Left ventricle myocardium inferior (tissue), 1 donor: ENCODE measurements around the gene DENND1A. TPM values are rescaled to one million over a fixed set of nuclear protein-coding genes. Genes with fewer than 3 reads are reported as not detected.

Experiments
- DNase-seq: peaks from one replicate; pipeline ENCODE4 v3.0.0-alpha.2; 2020
- H3K27ac ChIP-seq: fragments of 200-600 bp; replicated peaks from 2 replicates; pipeline ENCODE4 v1.8.0; 2021
- H3K27me3 ChIP-seq: fragments of 200-600 bp; 2 replicates; pipeline ENCODE4 v1.8.0; 2021; ENCODE audit warnings: low read depth
- H3K36me3 ChIP-seq: fragments of 200-600 bp; 2 replicates; pipeline ENCODE4 v1.8.0; 2021
- H3K4me1 ChIP-seq: fragments of 200-600 bp; 2 replicates; pipeline ENCODE4 v1.8.0; 2021
- H3K4me3 ChIP-seq: fragments of 200-600 bp; 2 replicates; pipeline ENCODE4 v1.8.0; 2021; ENCODE audit warnings: mild to moderate bottlenecking, moderate library complexity
- H3K9me3 ChIP-seq: fragments of 200-600 bp; replicated peaks from 2 replicates; pipeline ENCODE4 v1.8.0; 2021
- CTCF ChIP-seq: fragments of 200-600 bp; IDR thresholded peaks from 2 replicates; pipeline ENCODE4 v1.8.0; 2021; ENCODE audit warnings: antibody characterized with exemption, mild to moderate bottlenecking, borderline replicate concordance
- intact Hi-C: fragments of 100-400 bp; cut with micrococcal nuclease; formaldehyde crosslinking; loops from one replicate; pipeline ENCODE4 v1.11.0; 2022
- total RNA-seq: library from RNA; stranded (reverse); fragmentation: NEBNext Ultra II Directional; extraction: Animal tissue kit (Norgen Biotek cat#: 25700); gene quantifications from one replicate; pipeline ENCODE4 v1.2.1, GENCODE V29; 2021
- donor health status: DM: no; HTN: yes; CAD: no; lungs with severe emphysema.

DENND1A gene
- total RNA-seq, 1 donor from 2014 or later, result 12.2 TPM

DNA sequence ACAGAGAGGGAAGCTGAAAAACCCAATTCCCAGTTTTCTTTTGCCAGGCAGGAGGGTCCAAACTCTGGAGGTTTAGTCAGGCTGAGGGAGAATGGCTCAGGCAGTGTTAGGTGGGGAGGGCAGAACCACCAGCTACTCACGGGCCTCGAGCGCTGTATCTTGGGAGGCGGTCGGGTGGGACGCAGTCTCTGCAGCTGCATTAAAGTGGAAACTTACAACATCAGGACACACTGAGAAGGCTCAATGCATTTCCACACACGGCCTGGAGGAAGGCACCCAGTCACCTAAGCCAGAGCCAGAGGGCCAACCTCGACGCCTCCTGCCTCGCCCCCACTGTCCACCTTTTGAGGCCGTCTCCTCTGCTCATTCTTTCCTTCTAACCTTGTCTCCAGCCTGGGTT, 518.3 kb downstream of the DENND1A start:
- Histone ChIP-seq H3K27ac (no peak overlapping the region), H3K36me3 (no peaks in the 10 kb centered on the region), H3K27me3 (no peaks in the 10 kb centered on the region), H3K4me1 (peaks cover 8% of the 10 kb centered on the region), H3K9me3 (no peaks in the 10 kb centered on the region), H3K4me3 (no peak overlapping the region)
- DNase-seq, result no peak
- no peak for TF ChIP-seq CTCF
- intact Hi-C loops, result no loop called here

DNA sequence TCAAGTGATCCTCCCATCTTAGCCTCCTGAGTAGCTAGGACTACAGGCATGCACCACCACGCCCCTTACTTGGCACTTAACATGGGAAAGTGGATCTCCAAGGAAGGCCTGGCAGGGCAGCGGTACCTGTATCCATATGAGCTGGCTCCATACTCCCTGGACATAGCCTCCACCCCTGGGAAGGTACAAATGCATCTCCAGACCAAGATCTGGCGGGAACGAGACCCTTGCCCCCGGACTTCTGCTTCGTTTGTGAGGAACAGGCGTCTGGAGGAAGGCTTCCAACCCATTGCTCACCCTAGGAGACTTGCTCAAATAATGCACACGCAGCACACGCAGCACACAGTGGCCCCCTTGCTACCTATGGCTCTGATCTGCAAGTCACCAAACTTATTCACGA, 518.7 kb downstream of the DENND1A start:
- DNase-seq, result no peak
- H3K4me1 ChIP-seq, result peaks cover 8% of the 10 kb centered on the region
- H3K9me3 ChIP-seq, result no peaks in the 10 kb centered on the region
- no peaks in the 10 kb centered on the region for H3K27me3 ChIP-seq
- no peak overlapping the region for H3K27ac ChIP-seq
- TF ChIP-seq CTCF, result no peak
- intact Hi-C loops, result no loop called here
- no peaks in the 10 kb centered on the region for H3K36me3 ChIP-seq
- no peak overlapping the region for H3K4me3 ChIP-seq

DNA sequence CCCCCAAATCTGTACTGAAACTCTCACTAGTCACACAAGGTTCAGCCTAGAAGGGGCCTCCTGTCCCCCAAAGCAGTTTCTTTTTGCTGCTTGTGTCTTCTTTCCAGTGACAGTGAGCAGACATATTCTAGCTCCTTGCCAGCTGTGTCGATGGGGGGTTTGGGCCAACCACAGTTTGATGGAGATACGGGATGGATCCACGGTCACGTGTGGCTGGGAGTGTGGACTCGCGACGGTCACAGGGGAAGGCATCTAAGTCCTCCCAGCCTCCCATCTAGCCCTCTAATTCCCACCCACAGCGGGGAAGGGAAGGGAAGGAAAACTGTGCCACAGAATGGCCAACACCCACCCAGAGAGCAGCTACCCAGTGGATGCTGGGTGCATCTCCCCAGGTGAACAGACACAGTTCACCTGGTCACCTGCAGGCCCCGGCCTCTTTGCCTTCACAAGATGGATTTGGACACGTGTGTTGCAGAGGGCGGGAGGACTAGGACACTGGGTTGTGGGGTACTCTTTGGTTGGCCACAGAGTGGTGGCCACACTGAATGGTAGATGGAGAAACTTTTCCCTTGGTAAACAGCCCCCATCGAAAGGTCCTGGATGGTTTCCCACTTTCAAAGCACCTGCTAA, 519.5 kb downstream of the DENND1A start:
- Histone ChIP-seq H3K4me1 (peaks cover 8% of the 10 kb centered on the region), H3K4me3 (no peak overlapping the region), H3K27me3 (no peaks in the 10 kb centered on the region), H3K36me3 (no peaks in the 10 kb centered on the region), H3K9me3 (no peaks in the 10 kb centered on the region), H3K27ac (no peak overlapping the region)
- no peak for TF ChIP-seq CTCF
- no peak for DNase-seq
- intact Hi-C loops, result no loop called here

- peaks cover 8% of the 10 kb centered on the region for H3K4me1 ChIP-seq
- intact Hi-C loops, result no loop called here
- H3K27ac ChIP-seq, result no peak overlapping the region
- no peaks in the 10 kb centered on the region for H3K36me3 ChIP-seq
- no peak for DNase-seq
- H3K4me3 ChIP-seq, result no peak overlapping the region
- H3K9me3 ChIP-seq, result no peaks in the 10 kb centered on the region
- no peak for TF ChIP-seq CTCF
- no peaks in the 10 kb centered on the region for H3K27me3 ChIP-seq
These were observed 521.3 kb downstream of the DENND1A start for GRCh38 chr9:123408313-123409262.

DNA sequence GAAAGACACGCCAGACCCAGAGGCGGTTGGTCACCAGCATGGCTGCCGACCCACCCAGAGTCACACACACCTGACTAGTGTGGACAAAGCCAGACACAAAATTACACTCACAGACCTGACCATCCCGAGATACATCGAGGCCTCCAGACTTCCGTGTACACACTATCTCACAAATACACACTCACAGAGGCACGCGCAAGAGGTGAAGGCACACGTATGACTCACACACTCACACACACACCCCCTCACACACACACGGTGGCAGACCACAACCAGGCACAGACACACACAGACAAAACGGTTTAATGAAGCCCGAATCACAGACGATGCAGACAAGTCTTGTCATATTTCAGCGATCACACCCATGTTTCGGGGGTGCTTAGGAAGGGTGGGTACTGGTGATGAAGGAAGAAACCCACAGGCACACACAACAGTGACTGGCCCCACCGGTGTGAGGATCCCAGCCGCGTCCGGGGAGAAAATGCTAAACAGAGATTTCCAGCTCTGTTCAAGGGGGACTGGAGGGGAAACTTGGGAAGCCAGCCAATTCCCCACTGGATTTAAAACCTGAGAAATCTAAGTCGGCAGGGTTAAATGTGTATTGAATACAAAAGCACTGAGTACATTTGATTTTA, 522.6 kb downstream of the DENND1A start:
- peaks cover 9% of the 10 kb centered on the region for H3K4me1 ChIP-seq
- no peak for TF ChIP-seq CTCF
- no peak for DNase-seq
- no peak overlapping the region for H3K4me3 ChIP-seq
- intact Hi-C loops, result no loop called here
- H3K9me3 ChIP-seq, result no peaks in the 10 kb centered on the region
- no peaks in the 10 kb centered on the region for H3K27me3 ChIP-seq
- no peak overlapping the region for H3K27ac ChIP-seq
- H3K36me3 ChIP-seq, result no peaks in the 10 kb centered on the region
